Right lobe of liver (tissue), 4 donors: Measurements from ENCODE around the gene CTNND2.
"Not testable (repeated sequence)": the region's sequence is repeated elsewhere in the genome, so short reads cannot be mapped to it uniquely, and the experiment has no call there.

Experiments used
- CTCF ChIP-seq, 4 donors: fragments of 200-600 bp in 3 of 4; fragments of 450-650 bp in 1 of 4; IDR thresholded peaks; one replicate each; pipeline versions ENCODE4 v1.5.1 to v1.8.0; 2016 to 2022; ENCODE audit warnings: antibody characterized with exemption in 4 of 4, mild to moderate bottlenecking in 2 of 4
- POLR2A ChIP-seq: fragments of 450-650 bp; IDR thresholded peaks from one replicate; pipeline ENCODE4 v1.6.1; 2017; ENCODE audit warnings: antibody characterized with exemption, mild to moderate bottlenecking
- donor health status: DM: no; HTN: no; CAD: no.
- donor health status: DM: no; HTN: no; CAD: no.
- donor health status: DM: no; HTN: yes; CAD: no.

GRCh38 chr5:11065723-11066122 is 838.5 kb downstream of the CTNND2 start:
- not testable (repeated sequence) for TF ChIP-seq CTCF (IDR thresholded peaks at IDR 0.05); POLR2A
